Keratinocyte (primary cell): ENCODE results near the gene LYPD6. TPM values are rescaled to one million over a fixed set of nuclear protein-coding genes. Genes with fewer than 3 reads are reported as not detected.

Experiments used
- DNase-seq: peaks from one replicate; pipeline ENCODE4 v3.0.0-alpha.2; 2011; ENCODE audit warnings: low read depth, missing footprints, low spot score
- FAIRE-seq: peaks from 2 replicates; lab custom pipeline; 2011; peaks lifted over from hg19 to GRCh38; lab: Jason Lieb, UNC
- H2AFZ ChIP-seq: 2 replicates; pipeline ENCODE4 v1.6.0; 2012; ENCODE audit warnings: low read length, control low read depth, inconsistent platforms; ENCODE audit not compliant: control insufficient read depth
- H3K27ac ChIP-seq: 2 replicates; pipeline ENCODE4 v1.5.1; 2011; ENCODE audit warnings: low read length; ENCODE audit not compliant: control insufficient read depth, insufficient read depth
- H3K27me3 ChIP-seq: 3 replicates; pipeline ENCODE4 v1.6.0; 2011; ENCODE audit warnings: low read length; ENCODE audit not compliant: control insufficient read depth, insufficient read depth; ENCODE audit errors: extremely low read depth
- H3K36me3 ChIP-seq, 2 experiments: 2 replicates in 1 of 2; 3 replicates in 1 of 2; pipeline ENCODE4 v1.5.1; 2011; ENCODE audit warnings: low read length in 2 of 2, mild to moderate bottlenecking in 1 of 2; ENCODE audit not compliant: control insufficient read depth in 2 of 2, insufficient read depth in 2 of 2; ENCODE audit errors: extremely low read depth in 1 of 2
- H3K4me1 ChIP-seq: 3 replicates; pipeline ENCODE4 v1.5.1; 2011; ENCODE audit warnings: low read length; ENCODE audit not compliant: control insufficient read depth, insufficient read depth; ENCODE audit errors: extremely low read depth
- H3K4me2 ChIP-seq: 3 replicates; pipeline ENCODE4 v1.6.0; 2011; ENCODE audit warnings: low read depth, low read length; ENCODE audit not compliant: control insufficient read depth, insufficient read depth; ENCODE audit errors: extremely low read depth
- H3K4me3 ChIP-seq, 3 experiments: fragments of 200-600 bp in 1 of 3; sonication (generic) in 1 of 3; 2 replicates in 2 of 3; 3 replicates in 1 of 3; pipeline ENCODE4 v1.5.1; 2011 to 2016; ENCODE audit warnings: low read length in 3 of 3, mild to moderate bottlenecking in 3 of 3, control low read depth in 2 of 3, inconsistent platforms in 1 of 3, low read depth in 1 of 3, mixed read lengths in 1 of 3, mixed run types in 1 of 3, moderate library complexity in 1 of 3; ENCODE audit not compliant: control insufficient read depth in 2 of 3, insufficient read depth in 2 of 3; ENCODE audit errors: extremely low read depth in 1 of 3
- H3K79me2 ChIP-seq: 2 replicates; pipeline ENCODE4 v1.6.0; 2012; ENCODE audit warnings: low read length; ENCODE audit not compliant: control insufficient read depth, insufficient read depth
- H3K9ac ChIP-seq: 3 replicates; pipeline ENCODE4 v1.6.0; 2011; ENCODE audit warnings: low read length; ENCODE audit not compliant: control insufficient read depth, insufficient read depth; ENCODE audit errors: extremely low read depth
- H3K9me1 ChIP-seq: 3 replicates; pipeline ENCODE4 v1.6.0; 2011; ENCODE audit warnings: low read length; ENCODE audit not compliant: control insufficient read depth, insufficient read depth; ENCODE audit errors: extremely low read depth
- H3K9me3 ChIP-seq: 2 replicates; pipeline ENCODE4 v1.5.1; 2012; ENCODE audit warnings: low read depth, low read length; ENCODE audit not compliant: control insufficient read depth
- H4K20me1 ChIP-seq: 3 replicates; pipeline ENCODE4 v1.6.0; 2011; ENCODE audit warnings: low read length; ENCODE audit not compliant: control insufficient read depth, insufficient read depth; ENCODE audit errors: extremely low read depth
- CTCF ChIP-seq, 3 experiments: IDR thresholded peaks in 1 of 3; conservative IDR thresholded peaks in 1 of 3; optimal IDR thresholded peaks in 1 of 3; 2 replicates in 2 of 3; 3 replicates in 1 of 3; pipeline versions ENCODE3 to v1.5.1; 2011; ENCODE audit warnings: low read length in 3 of 3, mild to moderate bottlenecking in 3 of 3, moderate library complexity in 2 of 3, control low read depth in 1 of 3, inconsistent platforms in 1 of 3; ENCODE audit not compliant: insufficient read depth in 2 of 3; ENCODE audit errors: extremely low read depth in 1 of 3
- EZH2 ChIP-seq: IDR thresholded peaks from one replicate; pipeline ENCODE4 v1.6.1; 2012; ENCODE audit warnings: inconsistent platforms, mild to moderate bottlenecking, low read length, moderate library complexity
- dilution Hi-C: fragments of 300-500 bp; cut with MboI; formaldehyde crosslinking; loops from one replicate; pipeline ENCODE4 v1.7.0; 2020; ENCODE audit warnings: low sequenced_read_pairs; ENCODE audit not compliant: extremely low pct_ligation_motif_present
- polyA plus RNA-seq, 5 experiments: library from polyadenylated mRNA; depleted of rRNA in 3 of 5; stranded (reverse) in 3 of 5; stranded (forward) in 1 of 5; unstranded in 1 of 5; fragments of >200 nt; gene quantifications; 1 replicate in 1 of 5; 2 replicates in 3 of 5; 3 replicates in 1 of 5; pipeline versions ENCODE4 v1.2.1 to v1.2.3, GENCODE V29; 2011 to 2012; ENCODE audit warnings: missing spikeins in 2 of 5, low read depth in 1 of 5, low replicate concordance in 1 of 5

The LYPD6 gene
- polyA plus RNA-seq, 1 donor (not counting 4 experiments of a cell fraction or from before 2014, with no cell fraction given): 3.5 TPM

DNA sequence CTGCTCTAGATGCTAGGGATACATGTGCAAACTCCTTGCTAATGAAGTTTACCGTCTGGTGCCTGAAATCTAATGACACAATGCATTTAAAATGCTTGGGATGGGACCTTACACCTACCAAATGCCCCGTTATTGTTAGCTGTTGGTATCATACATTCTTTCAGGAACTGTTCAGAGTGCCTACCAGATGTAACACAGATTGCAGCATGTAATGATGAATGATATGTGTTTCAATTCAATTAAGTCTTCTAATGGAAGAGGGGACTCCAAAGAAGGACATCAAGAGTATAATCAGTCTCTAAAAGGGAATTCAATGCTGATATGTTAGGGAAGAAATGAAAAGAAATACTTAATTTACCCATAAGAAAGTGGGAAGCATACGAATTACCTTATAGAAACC lies 3.2 kb downstream of the LYPD6 start:
- no peaks in the 10 kb centered on the region for H3K9me1 ChIP-seq
- dilution Hi-C loops: no loop called here
- no peak overlapping the region for H3K4me2 ChIP-seq
- no peaks in the 10 kb centered on the region for H3K9me3 ChIP-seq
- H3K9ac ChIP-seq: no peak overlapping the region
- no peak overlapping the region for H2AFZ ChIP-seq
- TF ChIP-seq CTCF (optimal IDR thresholded peaks at IDR 0.05 in 1 of 3, IDR thresholded peaks at IDR 0.05 in 1 of 3, conservative IDR thresholded peaks at IDR 0.05 in 1 of 3; ENCODE audit: extremely low read depth in 1 of 3, insufficient read depth in 2 of 3, low read length in 3 of 3) (no peak), EZH2 (no peak)
- no peak for FAIRE-seq
- DNase-seq: no peak
- H3K27ac ChIP-seq: no peak overlapping the region
- no peaks in the 10 kb centered on the region for H3K36me3 ChIP-seq
- no peaks in the 10 kb centered on the region for H4K20me1 ChIP-seq
- H3K4me1 ChIP-seq: peaks cover 12% of the 10 kb centered on the region
- H3K4me3 ChIP-seq: no peak overlapping the region
- H3K79me2 ChIP-seq: no peaks in the 10 kb centered on the region
- no peaks in the 10 kb centered on the region for H3K27me3 ChIP-seq

- peaks cover 8% of the 10 kb centered on the region for H3K4me1 ChIP-seq
- TF ChIP-seq EZH2 (no peak), CTCF (optimal IDR thresholded peaks at IDR 0.05 in 1 of 3, IDR thresholded peaks at IDR 0.05 in 1 of 3, conservative IDR thresholded peaks at IDR 0.05 in 1 of 3; ENCODE audit: extremely low read depth in 1 of 3, insufficient read depth in 2 of 3, low read length in 3 of 3) (no peak)
- H3K4me3 ChIP-seq: no peak overlapping the region
- no peaks in the 10 kb centered on the region for H3K9me3 ChIP-seq
- no peaks in the 10 kb centered on the region for H3K27me3 ChIP-seq
- dilution Hi-C loops: no loop called here
- no peak overlapping the region for H3K4me2 ChIP-seq
- H4K20me1 ChIP-seq: no peaks in the 10 kb centered on the region
- no peak overlapping the region for H3K27ac ChIP-seq
- FAIRE-seq: no peak
- H2AFZ ChIP-seq: no peak overlapping the region
- H3K9ac ChIP-seq: no peak overlapping the region
- no peaks in the 10 kb centered on the region for H3K9me1 ChIP-seq
- H3K36me3 ChIP-seq: no peaks in the 10 kb centered on the region
- no peaks in the 10 kb centered on the region for H3K79me2 ChIP-seq
- DNase-seq: no peak
Measured at GRCh38 chr2:149334156-149334555, 3.8 kb downstream of the LYPD6 start.
